GM19035 (cell line): ENCODE results near the gene SYCE3.
A peak's percentile ranks its signal among the peaks of the same experiment; 100 is the strongest.
"Not testable (repeated sequence)": the region's sequence is repeated elsewhere in the genome, so short reads cannot be mapped to it uniquely, and the experiment has no call there.

Experiments
- ATAC-seq: cut with Tn5 transposase; IDR thresholded peaks from one replicate; pipeline ENCODE4 v1.9.1; 2021; ENCODE audit not compliant: unreplicated experiment

The SYCE3 gene

DNA sequence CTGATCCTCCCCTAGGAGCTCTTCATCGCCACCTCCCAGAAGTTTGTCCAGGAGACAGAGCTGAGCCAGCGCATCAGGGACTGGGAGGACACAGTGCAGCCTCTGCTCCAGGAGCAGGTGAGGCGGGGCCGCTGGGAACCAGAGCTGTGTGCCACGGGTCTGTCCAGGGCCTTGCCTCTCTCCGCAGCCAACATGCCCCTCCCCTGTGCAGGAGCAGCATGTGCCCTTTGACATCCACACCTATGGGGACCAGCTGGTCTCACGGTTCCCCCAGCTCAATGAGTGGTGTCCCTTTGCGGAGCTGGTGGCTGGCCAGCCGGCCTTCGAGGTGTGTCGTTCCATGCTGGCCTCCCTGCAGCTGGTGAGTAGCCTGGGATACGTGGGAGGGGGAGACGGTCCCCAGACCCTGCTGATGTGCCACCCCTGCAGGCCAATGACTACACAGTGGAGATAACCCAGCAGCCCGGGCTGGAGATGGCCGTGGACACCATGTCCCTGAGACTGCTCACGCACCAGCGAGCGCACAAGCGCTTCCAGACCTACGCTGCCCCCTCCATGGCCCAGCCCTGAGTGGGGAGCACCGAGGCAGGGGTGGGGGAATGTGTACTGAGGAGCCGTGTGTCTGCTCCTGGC is 39.8 kb downstream of the SYCE3 start:
- no peak for ATAC-seq

DNA sequence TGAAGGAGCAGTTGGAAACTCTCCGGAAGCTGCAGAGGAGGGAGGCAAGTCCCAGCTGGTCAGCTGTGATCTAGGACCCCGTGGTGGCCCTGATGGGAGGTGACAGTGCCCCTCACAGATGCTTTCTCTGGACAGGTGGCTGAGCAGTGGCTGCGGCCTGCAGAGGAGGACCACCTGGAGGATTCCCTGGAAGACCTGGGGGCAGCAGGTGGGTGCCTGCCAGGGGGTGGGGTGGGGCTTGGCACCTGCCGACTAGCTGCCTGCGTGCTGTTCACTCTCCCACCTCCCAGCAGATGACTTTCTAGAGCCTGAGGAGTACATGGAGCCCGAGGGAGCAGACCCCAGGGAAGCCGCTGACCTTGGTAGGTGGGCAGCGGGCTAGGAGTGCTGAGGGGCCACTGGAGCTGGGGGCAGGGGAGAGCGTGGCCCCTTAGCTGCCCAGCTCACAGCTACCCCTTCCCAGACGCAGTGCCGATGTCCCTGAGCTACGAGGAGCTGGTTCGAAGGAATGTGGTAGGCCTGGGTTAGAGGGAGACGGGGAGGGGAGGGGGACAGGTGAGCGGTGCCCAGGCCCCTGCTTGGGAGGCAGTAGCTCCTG is 40.4 kb downstream of the SYCE3 start:
- no peak for ATAC-seq

DNA sequence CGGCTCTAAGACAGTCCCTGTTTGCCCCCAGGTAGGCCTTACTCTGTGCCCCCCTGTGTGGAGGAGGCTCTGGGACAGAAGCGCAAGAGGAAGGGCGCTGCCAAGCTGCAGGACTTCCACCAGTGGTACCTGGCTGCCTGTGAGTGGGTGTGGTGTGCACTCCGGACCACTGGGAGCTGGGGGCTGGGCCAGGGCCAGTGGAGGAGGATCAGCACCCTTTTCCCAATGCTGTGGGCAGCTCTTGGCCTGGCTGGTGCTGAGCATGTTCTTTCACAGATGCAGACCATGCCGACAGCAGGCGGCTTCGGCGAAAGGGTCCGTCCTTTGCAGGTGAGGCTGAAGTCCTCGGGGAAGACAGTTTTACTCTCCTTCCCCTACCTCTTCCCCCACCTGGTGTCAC is 41.0 kb downstream of the SYCE3 start:
- no peak for ATAC-seq

- ATAC-seq, result no peak
Observed at GRCh38 chr22:50520826-50521453, 41.8 kb downstream of the SYCE3 start.

DNA sequence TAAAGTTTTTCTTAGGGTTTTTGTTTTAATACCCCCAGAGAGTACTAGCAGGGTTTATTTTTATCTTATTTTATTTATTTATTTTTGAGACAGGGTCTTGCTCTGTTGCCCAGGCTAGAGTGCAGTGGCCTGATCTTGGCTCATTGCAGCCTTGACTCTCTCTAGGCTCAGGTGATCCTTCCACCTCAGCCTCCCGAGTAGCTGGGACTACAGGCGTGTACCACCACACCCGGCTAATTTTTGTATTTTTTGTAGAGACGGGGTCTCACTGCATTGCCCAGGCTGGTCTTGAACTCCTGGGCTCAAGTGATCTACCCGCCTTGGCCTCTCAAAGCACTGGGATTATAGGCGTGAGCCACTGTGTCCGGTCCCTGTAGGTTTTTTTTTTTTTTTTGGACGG is 42.5 kb downstream of the SYCE3 start:
- ATAC-seq, result not testable (repeated sequence)

DNA sequence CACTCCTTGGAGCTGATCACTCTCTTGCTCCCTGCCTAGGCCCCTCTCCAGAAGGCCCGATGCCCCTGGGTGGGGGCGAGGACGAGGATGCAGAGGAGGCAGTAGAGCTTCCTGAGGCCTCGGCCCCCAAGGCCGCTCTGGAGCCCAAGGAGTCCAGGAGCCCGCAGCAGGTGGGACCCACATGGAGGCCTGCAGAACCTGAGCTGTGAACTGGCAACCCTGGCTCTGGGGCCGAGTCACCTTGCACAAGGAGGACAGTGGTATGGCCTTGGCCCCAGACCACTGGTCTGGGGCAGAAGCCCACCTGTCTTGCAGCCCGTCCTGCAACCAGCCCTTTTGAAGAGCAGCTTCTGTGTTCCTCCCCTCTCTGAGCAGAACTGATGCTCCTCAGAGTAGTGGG is 43.6 kb downstream of the SYCE3 start:
- no peak for ATAC-seq

GRCh38 chr22:50518606-50519005 is 44.1 kb downstream of the SYCE3 start:
- ATAC-seq, result no peak

GRCh38 chr22:50517495-50518260 is 45.0 kb downstream of the SYCE3 start:
- ATAC-seq, result no peak

DNA sequence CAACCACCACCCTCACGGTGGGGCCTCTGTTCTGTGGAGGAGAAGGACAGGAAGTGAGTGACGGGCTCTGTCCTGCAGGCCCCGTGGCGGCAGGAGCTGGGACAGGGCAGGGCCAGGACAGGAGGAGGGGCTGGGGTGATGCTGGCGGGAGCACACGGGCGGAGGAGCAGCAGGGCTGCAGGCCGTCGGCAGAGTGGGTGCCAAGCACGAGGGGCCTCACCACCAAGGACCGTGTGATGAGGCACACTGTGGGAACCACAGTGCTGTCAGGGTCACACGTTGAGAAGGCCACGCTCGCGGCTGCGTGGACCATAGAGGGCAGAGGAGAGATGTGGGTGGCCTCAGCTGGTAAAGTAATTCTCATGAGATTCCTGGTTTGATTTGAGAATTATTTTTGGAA is 45.8 kb downstream of the SYCE3 start:
- no peak for ATAC-seq

DNA sequence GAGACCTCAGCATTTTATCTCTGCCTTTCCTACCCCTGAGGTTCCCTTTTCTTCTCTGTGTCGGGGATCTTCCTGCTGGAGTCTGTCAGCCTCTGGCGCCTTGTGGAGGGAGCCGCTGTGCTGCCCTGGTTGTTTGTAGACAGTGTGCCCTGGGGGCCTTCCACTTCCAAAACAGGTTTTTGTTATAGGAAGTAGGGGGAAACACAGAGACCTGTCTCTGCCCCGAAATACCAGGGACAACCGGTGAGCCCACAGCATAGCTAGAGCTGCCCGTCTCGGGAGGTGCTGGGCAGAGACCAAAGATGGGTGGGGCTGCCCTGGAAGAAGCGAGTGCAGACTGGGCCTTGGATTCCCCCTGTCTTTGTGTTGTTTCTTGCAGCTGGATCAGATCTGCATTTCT is 46.7 kb downstream of the SYCE3 start:
- no peak for ATAC-seq

DNA sequence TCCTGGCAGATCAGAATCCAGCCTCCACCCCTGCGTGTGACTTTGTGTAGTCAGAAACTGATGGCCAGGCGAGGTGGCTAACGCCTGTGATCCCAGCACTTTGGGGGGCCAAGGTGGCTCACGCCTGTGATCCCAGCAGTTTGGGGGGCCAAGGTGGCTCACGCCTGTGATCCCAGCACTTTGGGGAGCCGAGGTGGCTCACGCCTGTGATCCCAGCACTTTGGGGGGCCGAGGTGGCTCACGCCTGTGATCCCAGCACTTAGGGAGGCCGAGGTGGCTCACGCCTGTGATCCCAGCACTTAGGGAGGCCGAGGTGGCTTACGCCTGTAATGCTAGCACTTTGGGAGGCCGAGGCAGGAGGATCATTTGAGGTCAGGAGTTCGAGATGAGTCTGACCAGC is 49.5 kb downstream of the SYCE3 start:
- no peak for ATAC-seq

GRCh38 chr22:50508897-50509296 is 53.8 kb downstream of the SYCE3 start:
- ATAC-seq, result no peak

- ATAC-seq, result peak; percentile 69
Observed at GRCh38 chr22:50507991-50508884, 54.5 kb downstream of the SYCE3 start, which contains the start of gene NCAPH2. NCAPH2 (plus strand) TSS chr22:50508224; CDS start chr22:50508338, 114 bp downstream.

DNA sequence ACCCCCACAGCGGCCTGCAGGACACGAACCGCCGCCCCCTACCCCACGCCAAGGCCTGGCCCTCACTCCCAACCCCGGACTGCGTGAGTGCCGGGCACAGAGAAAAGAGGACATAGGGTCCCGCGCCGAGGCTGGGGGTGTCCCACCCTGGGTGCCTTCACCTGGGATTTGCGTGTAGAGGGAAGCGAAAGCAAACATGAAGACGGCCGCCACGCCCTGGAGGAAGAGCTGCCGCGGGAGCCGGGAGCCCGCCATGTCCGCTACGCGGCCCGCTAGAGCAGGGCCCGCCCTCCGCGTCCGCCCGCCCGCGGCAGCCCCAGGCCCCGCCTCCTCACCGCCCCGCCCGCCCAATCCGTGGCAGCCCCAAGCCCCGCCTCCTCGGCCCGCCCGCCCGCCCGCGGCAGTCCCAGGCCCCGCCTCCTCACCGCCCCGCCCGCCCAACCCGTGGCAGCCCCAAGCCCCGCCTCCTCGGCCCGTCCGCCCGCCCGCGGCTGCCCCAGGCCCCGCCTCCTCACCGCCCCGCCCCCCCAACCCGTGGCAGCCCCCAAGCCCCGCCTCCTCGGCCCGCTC is 55.2 kb downstream of the SYCE3 start, which contains the start of gene LMF2:
LMF2 (minus strand) TSS at position 282 of the 570 bp plus-strand sequence; CDS start at position 255, 27 bp downstream.
- ATAC-seq, result peak; percentile 58

DNA sequence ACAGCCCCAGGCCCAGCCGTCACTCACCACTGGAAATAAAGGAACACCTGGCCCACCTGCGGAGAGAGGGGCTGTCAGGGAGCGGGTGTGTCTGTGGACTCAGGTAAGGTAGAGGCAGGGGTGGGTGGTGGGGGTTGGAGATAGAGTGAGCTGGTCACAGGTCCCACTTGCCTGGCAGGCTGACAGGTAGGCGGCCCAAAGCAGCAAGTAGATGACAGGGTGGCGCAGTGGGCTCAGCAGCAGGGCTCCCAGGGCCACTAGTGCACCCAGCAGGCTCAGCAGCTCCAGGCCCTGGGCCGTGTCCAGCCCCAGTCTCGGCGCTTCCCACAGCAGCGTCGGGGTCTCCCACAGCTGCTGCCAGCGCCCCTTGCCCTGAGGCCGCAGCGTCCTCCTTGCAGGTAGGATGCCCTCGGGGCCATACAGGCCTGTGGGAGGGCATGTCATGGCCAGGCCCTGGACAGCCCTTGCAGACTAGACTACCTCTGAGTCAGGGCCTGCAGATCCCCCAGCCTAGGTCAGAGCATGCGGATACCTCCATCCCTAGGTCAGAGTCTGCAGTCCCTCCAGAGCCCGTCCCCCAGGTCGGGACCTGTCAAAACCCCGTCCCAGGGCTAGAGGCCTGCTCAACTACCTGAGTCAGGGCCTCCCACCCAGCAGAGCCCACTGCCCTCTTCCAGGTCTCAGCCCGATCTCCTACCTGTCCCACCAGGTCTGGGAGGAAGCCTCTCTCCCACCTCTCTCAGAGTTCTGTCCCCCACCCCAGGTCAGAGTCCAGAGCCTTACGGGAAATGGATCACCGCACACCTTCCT is 55.9 kb downstream of the SYCE3 start:
- peak; percentile 8 for ATAC-seq

DNA sequence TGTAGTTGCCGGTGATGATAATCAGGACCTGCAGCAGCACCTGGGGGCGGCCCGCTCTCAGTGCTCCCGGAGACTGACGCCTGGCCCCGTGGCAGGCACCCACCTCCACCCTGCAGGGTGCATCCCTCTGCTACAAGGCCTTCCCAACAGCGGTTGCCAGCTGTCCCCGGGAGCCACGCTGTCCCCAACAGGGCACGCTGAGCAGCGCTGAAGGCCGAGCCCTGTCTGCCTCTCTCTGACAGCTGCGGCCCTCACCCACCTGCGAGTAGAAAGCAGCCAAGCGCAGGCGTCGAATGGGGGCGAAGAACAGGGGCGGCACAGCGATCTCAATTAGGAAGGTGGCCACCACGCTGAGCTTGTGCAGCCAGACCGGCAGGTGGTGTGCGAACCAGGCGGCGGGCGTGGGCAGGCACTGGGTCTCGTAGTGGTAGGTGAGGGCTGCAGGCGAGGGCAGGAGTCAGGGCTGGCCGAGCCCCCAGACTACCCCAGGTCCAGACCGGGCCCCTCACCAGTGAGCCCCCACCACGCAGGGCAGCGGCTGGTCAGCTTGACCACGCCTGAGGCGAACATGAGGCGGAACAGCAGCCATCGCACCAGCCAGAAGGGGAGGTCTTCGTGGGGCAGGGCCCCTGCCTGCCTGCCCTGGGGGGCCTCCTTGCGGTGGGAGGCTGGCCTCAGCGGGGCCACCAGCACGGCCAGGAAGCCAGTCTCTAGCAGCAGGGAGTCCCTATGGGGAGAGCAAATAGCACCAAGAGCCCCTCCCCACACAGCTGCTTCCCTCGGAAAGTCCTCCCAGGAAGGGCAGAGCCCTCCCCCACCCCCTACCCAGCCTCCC is 56.7 kb downstream of the SYCE3 start:
- no peak for ATAC-seq

- ATAC-seq, result no peak
Observed at GRCh38 chr22:50505276-50505775, 57.4 kb downstream of the SYCE3 start.
